ENCODE results near the gene COQ7.

- no peak for TF ChIP-seq POLR2AphosphoS5 (IDR thresholded peaks at IDR 0.05; ENCODE audit: low read depth, low read length)
- TF ChIP-seq POLR2A (IDR thresholded peaks at IDR 0.05; ENCODE audit: low read depth, low read length): no peak
These were observed 44.6 kb downstream of the COQ7 start for GRCh38 chr16:19112099-19112407.

All from GM12892 (cell line).